A549 (cell line): ENCODE measurements around the gene ARHGEF4. TPM values are rescaled to one million over a fixed set of nuclear protein-coding genes. Genes with fewer than 3 reads are reported as not detected.

ENCODE experiments used
- ATAC-seq, 2 experiments: fragments of 200-7000 bp in 1 of 2; fragments of >200 bp in 1 of 2; cut with Nextera tagmentation in 1 of 2; cut with Tn5 transposase in 1 of 2; 3 replicates each; pipeline versions ENCODE4 v1.8.0 to v1.9.1; 2018 to 2020; ENCODE audit warnings: mild to moderate bottlenecking in 1 of 2, moderate library complexity in 1 of 2
- CTCF ChIA-PET: fragments of 300-600 bp; sonication (Branson Sonifier 250); formaldehyde crosslinking; extraction: SDS; loops from one replicate; lab custom pipeline; 2021; ENCODE audit warnings: antibody characterized with exemption, inconsistent platforms; lab: Yijun Ruan, JAX
- POLR2A ChIA-PET: fragments of 350-600 bp; formaldehyde crosslinking; extraction: SDS; loops from one replicate; lab custom pipeline; 2021; ENCODE audit warnings: antibody characterized with exemption, inconsistent platforms; lab: Yijun Ruan, JAX
- DNase-seq, 2 experiments: peaks; one replicate each; pipeline versions ENCODE4 v3.0.0 to v3.0.0-alpha.2; 2011 to 2016; ENCODE audit warnings: low read depth in 1 of 2, low spot score in 1 of 2
- FAIRE-seq: peaks from 2 replicates; lab custom pipeline; 2011; peaks lifted over from hg19 to GRCh38; lab: Jason Lieb, UNC
- H3K27ac ChIP-seq, 2 experiments: fragments of >200 bp; sonication (Bioruptor Twin); formaldehyde crosslinking; 3 replicates each; pipeline ENCODE4 v1.5.1; 2016 to 2017
- H3K4me1 ChIP-seq: fragments of >200 bp; sonication (Bioruptor Twin); formaldehyde crosslinking; 3 replicates; pipeline ENCODE4 v1.6.1; 2016
- H3K4me2 ChIP-seq: fragments of >200 bp; sonication (Bioruptor Twin); formaldehyde crosslinking; 3 replicates; pipeline ENCODE4 v1.6.1; 2016
- H3K4me3 ChIP-seq: fragments of >200 bp; sonication (Bioruptor Twin); formaldehyde crosslinking; 3 replicates; pipeline ENCODE4 v1.5.1; 2016
- H3K9me3 ChIP-seq: fragments of >200 bp; sonication (Bioruptor Twin); formaldehyde crosslinking; 3 replicates; pipeline ENCODE4 v1.6.1; 2016
- BHLHE40 ChIP-seq: IDR thresholded peaks from 2 replicates; pipeline ENCODE4 v1.6.1; 2012; ENCODE audit warnings: low read depth, low read length, inconsistent platforms
- CBX8 ChIP-seq: fragments of 200-600 bp; sonication (generic); IDR thresholded peaks from 2 replicates; pipeline ENCODE4 v1.6.1; 2016
- CEBPB ChIP-seq, 2 experiments: fragments of >200 bp in 1 of 2; sonication (Bioruptor Twin) in 1 of 2; formaldehyde crosslinking in 1 of 2; IDR thresholded peaks; 2 replicates each; pipeline ENCODE4 v1.6.1; 2012 to 2016
- FOSL2 ChIP-seq, 2 experiments: fragments of 450-650 bp in 1 of 2; fragments of >200 bp in 1 of 2; sonication (Bioruptor Twin) in 1 of 2; formaldehyde crosslinking; IDR thresholded peaks; 2 replicates each; pipeline versions ENCODE4 v1.5.0 to v1.6.1; 2016 to 2020; ENCODE audit warnings: mild to moderate bottlenecking in 1 of 2, moderate library complexity in 1 of 2
- FOXS1 ChIP-seq: fragments of 250-450 bp; sonication (Bioruptor Pico); IDR thresholded peaks from 2 replicates; pipeline ENCODE4 v1.5.0; 2020; ENCODE audit warnings: mild to moderate bottlenecking, moderate library complexity
- HES2 ChIP-seq: fragments of >200 bp; sonication (Bioruptor Twin); formaldehyde crosslinking; IDR thresholded peaks from 2 replicates; pipeline ENCODE4 v1.6.1; 2016
- HOXB5 ChIP-seq: fragments of 250-450 bp; sonication (Bioruptor Pico); IDR thresholded peaks from 2 replicates; pipeline ENCODE4 v1.5.0; 2020; ENCODE audit warnings: mild to moderate bottlenecking, moderate library complexity
- JUN ChIP-seq, 2 experiments: fragments of >200 bp; sonication (Bioruptor Twin); formaldehyde crosslinking; IDR thresholded peaks; 2 replicates in 1 of 2; 3 replicates in 1 of 2; pipeline ENCODE4 v1.6.1; 2016 to 2017
- JUNB ChIP-seq: fragments of >200 bp; sonication (Bioruptor Twin); formaldehyde crosslinking; IDR thresholded peaks from 2 replicates; pipeline ENCODE4 v1.6.1; 2016
- KDM1A ChIP-seq: fragments of 200-600 bp; sonication (generic); IDR thresholded peaks from 2 replicates; pipeline ENCODE4 v1.6.1; 2016; ENCODE audit warnings: low read depth, mild to moderate bottlenecking
- MAFK ChIP-seq: fragments of 450-650 bp; IDR thresholded peaks from 2 replicates; pipeline ENCODE4 v1.6.1; 2014; ENCODE audit not compliant: partially characterized antibody
- NFE2L2 ChIP-seq: fragments of 150-350 bp; conservative IDR thresholded peaks from 2 replicates; pipeline ENCODE4 v1.6.1; 2014; ENCODE audit warnings: low read length
- NPAS2 ChIP-seq: fragments of 250-450 bp; sonication (Bioruptor Pico); IDR thresholded peaks from 2 replicates; pipeline ENCODE4 v1.8.0; 2022; ENCODE audit warnings: mild to moderate bottlenecking, moderate library complexity, borderline replicate concordance
- NR3C1 ChIP-seq: fragments of >200 bp; sonication (Bioruptor Twin); formaldehyde crosslinking; IDR thresholded peaks from 3 replicates; pipeline ENCODE4 v1.6.1; 2017
- POLR2A ChIP-seq: IDR thresholded peaks from 2 replicates; pipeline ENCODE4 v1.6.1; 2012; ENCODE audit warnings: mild to moderate bottlenecking, low read length
- RAD21 ChIP-seq, 2 experiments: fragments of >200 bp in 1 of 2; sonication (Bioruptor Twin) in 1 of 2; formaldehyde crosslinking in 1 of 2; IDR thresholded peaks in 1 of 2; conservative IDR thresholded peaks in 1 of 2; 2 replicates in 1 of 2; 3 replicates in 1 of 2; pipeline ENCODE4 v1.6.1; 2012 to 2018; ENCODE audit warnings: inconsistent platforms in 1 of 2
- RCOR1 ChIP-seq: fragments of 150-350 bp; IDR thresholded peaks from 2 replicates; pipeline ENCODE4 v1.6.1; 2014; ENCODE audit warnings: antibody characterized with exemption, low read length, low read depth
- SREBF2 ChIP-seq: fragments of 450-650 bp; IDR thresholded peaks from 2 replicates; pipeline ENCODE4 v1.6.1; 2014; ENCODE audit warnings: mild to moderate bottlenecking, moderate library complexity
- TP53 ChIP-seq: fragments of 250-450 bp; sonication (Bioruptor Pico); IDR thresholded peaks from 2 replicates; pipeline ENCODE4 v1.5.0; 2021; ENCODE audit warnings: mild to moderate bottlenecking, moderate library complexity
- ZC3H11A ChIP-seq: fragments of 450-650 bp; IDR thresholded peaks from 2 replicates; pipeline ENCODE4 v1.6.1; 2014; ENCODE audit warnings: antibody characterized with exemption, mild to moderate bottlenecking
- ZNF302 ChIP-seq: fragments of 250-450 bp; sonication (Bioruptor Pico); IDR thresholded peaks from 2 replicates; pipeline ENCODE4 v1.9.0; 2021; ENCODE audit warnings: inconsistent platforms, mild to moderate bottlenecking, moderate library complexity
- ZSCAN20 ChIP-seq: fragments of 250-450 bp; sonication (Bioruptor Pico); IDR thresholded peaks from 2 replicates; pipeline ENCODE4 v1.8.0; 2022; ENCODE audit warnings: mild to moderate bottlenecking, moderate library complexity
- WGBS: methylation state at CpG from one replicate; pipeline ENCODE4 v1.1.6; 2017; ENCODE audit errors: missing lambda C conversion rate; 5-methylcytosine and 5-hydroxymethylcytosine counted together
- polyA plus RNA-seq, 4 experiments: library from polyadenylated mRNA; depleted of rRNA in 3 of 4; stranded (reverse); fragments of >200 nt; fragmentation: RNase III in 1 of 4; extraction: RNeasy Plus Mini Kit Qiagen cat#74134 plus additional on column Dnase treatment in 1 of 4; gene quantifications; 2 replicates in 3 of 4; 3 replicates in 1 of 4; pipeline ENCODE4 v1.2.3, GENCODE V29; 2011 to 2017
- TF ChIP-seq, protein P1 (sequence below): IDR thresholded peaks from 2 replicates; pipeline ENCODE4 v1.6.1; 2012
- TF ChIP-seq, protein P2 (sequence below): IDR thresholded peaks from 2 replicates; pipeline ENCODE4 v1.6.1; 2012; ENCODE audit warnings: low read depth, borderline replicate concordance

ARHGEF4 gene
- polyA plus RNA-seq, 2 of the 4 experiments (the other 2 are of a cell fraction) = 1.00 to 2.1 TPM

GRCh38 chr2:130910931-130911330 lies 74.2 kb downstream of the ARHGEF4 start:
- Histone ChIP-seq H3K27ac (no peak overlapping the region), H3K9me3 (peaks cover 11% of the 10 kb centered on the region), H3K4me2 (no peak overlapping the region), H3K4me1 (no peaks in the 10 kb centered on the region), H3K4me3 (no peak overlapping the region)
- DNase-seq (no peak), FAIRE-seq (no peak), ATAC-seq (no peak)
- TF ChIP-seq TP53 (CRISPR knock-in tag) (no peak), FOSL2 (IDR thresholded peaks at IDR 0.05) (no peak), FOSL2 (CRISPR knock-in tag; IDR thresholded peaks at IDR 0.05) (no peak), CEBPB (IDR thresholded peaks at IDR 0.05) (no peak), FOXS1 (CRISPR knock-in tag) (no peak), BHLHE40 (no peak), RCOR1 (no peak), SREBF2 (no peak), CBX8 (no peak), ZNF302 (CRISPR knock-in tag) (no peak), KDM1A (no peak), NFE2L2 (no peak), NPAS2 (CRISPR knock-in tag) (no peak), JUN (IDR thresholded peaks at IDR 0.05) (no peak), RAD21 (conservative IDR thresholded peaks at IDR 0.05 in 1 of 2, IDR thresholded peaks at IDR 0.05 in 1 of 2) (no peak)
- TF ChIP-seq, protein P1, sequence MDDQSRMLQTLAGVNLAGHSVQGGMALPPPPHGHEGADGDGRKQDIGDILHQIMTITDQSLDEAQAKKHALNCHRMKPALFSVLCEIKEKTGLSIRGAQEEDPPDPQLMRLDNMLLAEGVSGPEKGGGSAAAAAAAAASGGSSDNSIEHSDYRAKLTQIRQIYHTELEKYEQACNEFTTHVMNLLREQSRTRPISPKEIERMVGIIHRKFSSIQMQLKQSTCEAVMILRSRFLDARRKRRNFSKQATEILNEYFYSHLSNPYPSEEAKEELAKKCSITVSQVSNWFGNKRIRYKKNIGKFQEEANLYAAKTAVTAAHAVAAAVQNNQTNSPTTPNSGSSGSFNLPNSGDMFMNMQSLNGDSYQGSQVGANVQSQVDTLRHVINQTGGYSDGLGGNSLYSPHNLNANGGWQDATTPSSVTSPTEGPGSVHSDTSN = no peak
- TF ChIP-seq, protein P2, sequence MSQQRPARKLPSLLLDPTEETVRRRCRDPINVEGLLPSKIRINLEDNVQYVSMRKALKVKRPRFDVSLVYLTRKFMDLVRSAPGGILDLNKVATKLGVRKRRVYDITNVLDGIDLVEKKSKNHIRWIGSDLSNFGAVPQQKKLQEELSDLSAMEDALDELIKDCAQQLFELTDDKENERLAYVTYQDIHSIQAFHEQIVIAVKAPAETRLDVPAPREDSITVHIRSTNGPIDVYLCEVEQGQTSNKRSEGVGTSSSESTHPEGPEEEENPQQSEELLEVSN = no peak
- CTCF ChIA-PET = no interaction called here
- POLR2A ChIA-PET = no interaction called here
- WGBS = 71% methylated on average over 6 of the region's 6 CpGs

DNA sequence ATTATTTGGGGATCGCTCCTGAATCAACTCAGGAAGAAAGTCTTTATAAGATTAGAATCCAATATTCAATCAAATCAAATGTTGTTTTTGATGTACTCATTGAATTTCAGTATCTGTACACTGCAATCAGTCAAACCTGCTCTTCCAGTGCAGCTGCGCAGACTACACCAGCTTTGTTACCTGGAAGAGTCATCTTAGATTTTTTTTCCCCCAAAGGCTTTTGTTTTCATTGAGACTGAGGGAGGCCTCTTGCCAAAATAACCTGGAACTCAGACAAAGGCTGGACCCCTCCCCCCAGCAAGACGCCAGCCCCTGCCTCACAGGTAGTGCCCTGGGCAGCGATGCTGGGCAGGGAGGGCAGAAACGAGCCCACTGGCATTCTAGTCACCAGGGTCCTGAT lies 74.8 kb downstream of the ARHGEF4 start:
- 84% methylated on average over 4 of the region's 5 CpGs for WGBS
- Histone ChIP-seq H3K27ac (no peak overlapping the region), H3K4me2 (no peak overlapping the region), H3K9me3 (peaks cover 5% of the 10 kb centered on the region), H3K4me3 (no peak overlapping the region), H3K4me1 (no peaks in the 10 kb centered on the region)
- ChIA-PET CTCF (no interaction called here), POLR2A (no interaction called here)
- TF ChIP-seq ZSCAN20 (CRISPR knock-in tag) = no peak
- no peak for TF ChIP-seq NR3C1
- TF ChIP-seq HES2 = no peak
- TF ChIP-seq HOXB5 (CRISPR knock-in tag) = no peak
- no peak for TF ChIP-seq CBX8
- TF ChIP-seq ZC3H11A = no peak
- TF ChIP-seq, protein P2 = no peak
- FAIRE-seq (no peak), DNase-seq (no peak), ATAC-seq (no peak)

- Histone ChIP-seq H3K4me3 (no peak overlapping the region), H3K4me2 (no peak overlapping the region), H3K9me3 (peaks cover under 1% of the 10 kb centered on the region; the same call in 2 of the 3 replicates)
- 63% methylated on average over 11 of the region's 15 CpGs for WGBS
- ChIA-PET CTCF (no interaction called here), POLR2A (no interaction called here)
- no peak for FAIRE-seq
- ATAC-seq = no peak
- TF ChIP-seq NR3C1 (no peak), MAFK (no peak), JUNB (no peak), POLR2A (no peak)
- TF ChIP-seq, all 56 proteins: peak for 0
- no peak overlapping the region for H3K27ac ChIP-seq
- H3K4me1 ChIP-seq = no peaks in the 10 kb centered on the region
- no peak for DNase-seq
These were observed 75.3 kb downstream of the ARHGEF4 start for GRCh38 chr2:130911996-130912395.
